Upper lobe of right lung (tissue), 1 donor: ENCODE results near the gene VASH1. TPM values are rescaled to one million over a fixed set of nuclear protein-coding genes. Genes with fewer than 3 reads are reported as not detected.

Source experiments
- ATAC-seq: fragments of 200-7000 bp; cut with Tn5 transposase; one replicate; pipeline ENCODE4 v1.9.1; 2020; ENCODE audit warnings: mild to moderate bottlenecking, moderate library complexity
- DNase-seq: peaks from one replicate; pipeline ENCODE4 v3.0.0-alpha.2; 2020
- H3K27ac ChIP-seq: fragments of 200-600 bp; one replicate; pipeline ENCODE4 v1.8.0; 2022
- H3K27me3 ChIP-seq: fragments of 200-600 bp; one replicate; pipeline ENCODE4 v1.8.0; 2022; ENCODE audit warnings: mild to moderate bottlenecking
- H3K36me3 ChIP-seq: fragments of 200-600 bp; one replicate; pipeline ENCODE4 v1.8.0; 2022
- H3K4me1 ChIP-seq: fragments of 200-600 bp; one replicate; pipeline ENCODE4 v1.8.0; 2022
- H3K4me3 ChIP-seq: fragments of 200-600 bp; one replicate; pipeline ENCODE4 v1.8.0; 2022; ENCODE audit warnings: mild to moderate bottlenecking
- H3K9me3 ChIP-seq: fragments of 200-600 bp; one replicate; pipeline ENCODE4 v1.8.0; 2022
- intact Hi-C: fragments of 100-400 bp; cut with DNase I; formaldehyde crosslinking; loops from one replicate; pipeline ENCODE4 v1.11.0; 2022
- total RNA-seq: library from RNA; stranded (reverse); fragmentation: NEBNext Ultra II Directional; extraction: Animal tissue kit (Norgen Biotek cat#: 25700); gene quantifications from one replicate; pipeline ENCODE4 v1.2.1, GENCODE V29; 2021
- TF ChIP-seq, protein P1 (sequence below): fragments of 200-600 bp; IDR thresholded peaks from one replicate; pipeline ENCODE4 v1.8.0; 2022; ENCODE audit warnings: antibody characterized with exemption
- donor health status: DM: no; HTN: yes; CAD: no; lungs with severe emphysema.

The VASH1 gene
- total RNA-seq, 1 donor from 2014 or later: 37.1 TPM

DNA sequence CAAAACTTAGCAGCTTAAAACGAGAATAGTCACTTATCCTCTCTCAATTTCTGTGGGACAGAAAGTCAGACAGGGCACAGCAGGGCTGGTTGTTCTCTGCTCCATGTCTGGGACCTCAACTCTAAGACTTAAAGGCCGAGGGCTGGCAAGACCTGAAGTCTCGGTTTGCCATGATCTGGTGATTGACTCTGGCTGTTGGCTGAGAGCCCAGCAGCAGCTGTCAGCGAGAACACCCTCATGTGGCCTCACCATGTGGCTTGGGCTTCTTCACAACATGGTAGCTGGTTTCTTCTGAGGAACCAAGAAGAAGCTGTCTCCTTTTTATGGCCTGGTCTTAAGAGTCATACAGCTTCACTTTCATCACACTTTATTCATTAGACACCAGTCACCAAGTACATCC lies 1.7 kb upstream of the VASH1 start:
- Histone ChIP-seq H3K36me3 (no peaks in the 10 kb centered on the region), H3K4me3 (no peak overlapping the region), H3K27ac (no peak overlapping the region), H3K27me3 (no peaks in the 10 kb centered on the region), H3K9me3 (no peaks in the 10 kb centered on the region), H3K4me1 (peaks cover 7% of the 10 kb centered on the region)
- TF ChIP-seq, protein P1, sequence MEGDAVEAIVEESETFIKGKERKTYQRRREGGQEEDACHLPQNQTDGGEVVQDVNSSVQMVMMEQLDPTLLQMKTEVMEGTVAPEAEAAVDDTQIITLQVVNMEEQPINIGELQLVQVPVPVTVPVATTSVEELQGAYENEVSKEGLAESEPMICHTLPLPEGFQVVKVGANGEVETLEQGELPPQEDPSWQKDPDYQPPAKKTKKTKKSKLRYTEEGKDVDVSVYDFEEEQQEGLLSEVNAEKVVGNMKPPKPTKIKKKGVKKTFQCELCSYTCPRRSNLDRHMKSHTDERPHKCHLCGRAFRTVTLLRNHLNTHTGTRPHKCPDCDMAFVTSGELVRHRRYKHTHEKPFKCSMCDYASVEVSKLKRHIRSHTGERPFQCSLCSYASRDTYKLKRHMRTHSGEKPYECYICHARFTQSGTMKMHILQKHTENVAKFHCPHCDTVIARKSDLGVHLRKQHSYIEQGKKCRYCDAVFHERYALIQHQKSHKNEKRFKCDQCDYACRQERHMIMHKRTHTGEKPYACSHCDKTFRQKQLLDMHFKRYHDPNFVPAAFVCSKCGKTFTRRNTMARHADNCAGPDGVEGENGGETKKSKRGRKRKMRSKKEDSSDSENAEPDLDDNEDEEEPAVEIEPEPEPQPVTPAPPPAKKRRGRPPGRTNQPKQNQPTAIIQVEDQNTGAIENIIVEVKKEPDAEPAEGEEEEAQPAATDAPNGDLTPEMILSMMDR: no peak
- DNase-seq (no peak), ATAC-seq (no peak)
- intact Hi-C loops: no loop called here

DNA sequence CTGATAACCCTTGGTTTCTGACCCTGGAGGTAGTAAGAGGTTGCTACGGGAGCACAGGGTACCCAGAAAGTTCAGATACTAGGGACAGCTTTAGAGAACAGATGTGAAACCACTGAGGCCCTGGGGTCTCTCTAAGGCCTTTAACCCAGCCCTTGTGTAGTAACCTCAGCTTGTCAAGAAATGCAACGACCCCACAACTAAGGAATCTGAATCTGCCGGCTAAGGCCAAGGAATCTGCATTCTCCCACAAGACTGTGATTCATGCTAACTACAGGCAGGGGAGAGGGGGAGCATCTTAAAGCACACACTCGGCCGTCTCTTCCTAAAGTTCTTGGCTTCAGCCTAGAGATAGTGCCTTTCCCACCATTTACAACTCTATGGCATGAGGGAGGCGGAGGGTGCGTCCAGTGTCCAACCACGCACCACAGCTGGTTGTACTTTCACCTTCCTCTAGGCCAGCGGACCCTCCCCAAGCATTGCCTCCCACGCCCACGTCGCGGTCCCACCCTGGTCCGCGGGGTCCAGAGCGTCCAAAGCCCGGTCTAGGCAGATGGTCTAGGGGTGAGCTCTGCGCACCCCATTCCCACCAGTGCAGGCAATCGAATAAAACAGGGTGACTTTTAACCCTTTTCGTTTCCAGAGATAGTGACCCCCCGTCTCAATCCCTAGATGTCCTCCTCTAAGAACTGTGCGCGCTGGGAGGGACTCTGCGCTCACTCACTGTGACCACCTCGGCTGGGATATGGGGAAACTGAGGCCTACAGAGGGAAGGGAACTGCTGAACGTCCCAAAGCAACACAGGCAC lies 735 bp upstream of the VASH1 start:
- TF ChIP-seq, protein P1: no peak
- Histone ChIP-seq H3K36me3 (no peaks in the 10 kb centered on the region), H3K4me1 (peaks cover 7% of the 10 kb centered on the region), H3K27me3 (no peaks in the 10 kb centered on the region), H3K9me3 (no peaks in the 10 kb centered on the region), H3K27ac (peak overlapping the region; percentile 74), H3K4me3 (peak overlapping the region; percentile 68)
- ATAC-seq (no peak), DNase-seq (no peak)
- intact Hi-C loops: no loop called here

- DNase-seq (no peak), ATAC-seq (no peak)
- no peaks in the 10 kb centered on the region for H3K36me3 ChIP-seq
- H3K4me3 ChIP-seq: peak overlapping the region; percentile 68
- no peaks in the 10 kb centered on the region for H3K9me3 ChIP-seq
- TF ChIP-seq, protein P1: no peak
- H3K27ac ChIP-seq: peak overlapping the region; percentile 74
- H3K4me1 ChIP-seq: peaks cover 7% of the 10 kb centered on the region
- H3K27me3 ChIP-seq: no peaks in the 10 kb centered on the region
- intact Hi-C loops: no loop called here
Observed at GRCh38 chr14:76761960-76762410, 717 bp downstream of the VASH1 start.

GRCh38 chr14:76762411-76763095 lies 1.3 kb downstream of the VASH1 start:
- peak; percentile 14 for ATAC-seq
- Histone ChIP-seq H3K4me3 (peak overlapping the region; percentile 68), H3K27me3 (no peaks in the 10 kb centered on the region), H3K27ac (peak overlapping the region; percentile 74), H3K9me3 (no peaks in the 10 kb centered on the region), H3K36me3 (no peaks in the 10 kb centered on the region), H3K4me1 (peaks cover 7% of the 10 kb centered on the region)
- TF ChIP-seq, protein P1: no peak
- intact Hi-C loops: no loop called here
- no peak for DNase-seq

GRCh38 chr14:76763096-76764041 lies 2.1 kb downstream of the VASH1 start:
- Histone ChIP-seq H3K27me3 (no peaks in the 10 kb centered on the region), H3K36me3 (no peaks in the 10 kb centered on the region), H3K27ac (no peak overlapping the region), H3K9me3 (no peaks in the 10 kb centered on the region), H3K4me1 (peaks cover 13% of the 10 kb centered on the region), H3K4me3 (peak overlapping the region; percentile 68)
- intact Hi-C loops: no loop called here
- TF ChIP-seq, protein P1: no peak
- DNase-seq: no peak
- no peak for ATAC-seq
